Neural cell (in vitro differentiated cells): Measurements from ENCODE around the gene ZNF195.
"Not testable (repeated sequence)": the region's sequence is repeated elsewhere in the genome, so short reads cannot be mapped to it uniquely, and the experiment has no call there.

Source experiments
- CTCF ChIP-seq: fragments of 450-650 bp; IDR thresholded peaks from 2 replicates; pipeline ENCODE4 v1.5.1; 2014; ENCODE audit warnings: antibody characterized with exemption, mild to moderate bottlenecking, moderate library complexity; ENCODE audit not compliant: poor library complexity, severe bottlenecking
- EP300 ChIP-seq: fragments of 450-650 bp; conservative IDR thresholded peaks from 2 replicates; pipeline ENCODE4 v1.6.1; 2014; ENCODE audit warnings: antibody characterized with exemption, mild to moderate bottlenecking, moderate library complexity; ENCODE audit not compliant: poor library complexity, severe bottlenecking
- EZH2 ChIP-seq: fragments of 200-600, 300-800 bp; shearing (Covaris generic), sonication (generic); IDR thresholded peaks from 2 replicates; pipeline ENCODE4 v1.6.1; 2014; ENCODE audit warnings: antibody characterized with exemption, low read length, borderline replicate concordance, mild to moderate bottlenecking; ENCODE audit not compliant: insufficient read depth, poor library complexity, severe bottlenecking

DNA sequence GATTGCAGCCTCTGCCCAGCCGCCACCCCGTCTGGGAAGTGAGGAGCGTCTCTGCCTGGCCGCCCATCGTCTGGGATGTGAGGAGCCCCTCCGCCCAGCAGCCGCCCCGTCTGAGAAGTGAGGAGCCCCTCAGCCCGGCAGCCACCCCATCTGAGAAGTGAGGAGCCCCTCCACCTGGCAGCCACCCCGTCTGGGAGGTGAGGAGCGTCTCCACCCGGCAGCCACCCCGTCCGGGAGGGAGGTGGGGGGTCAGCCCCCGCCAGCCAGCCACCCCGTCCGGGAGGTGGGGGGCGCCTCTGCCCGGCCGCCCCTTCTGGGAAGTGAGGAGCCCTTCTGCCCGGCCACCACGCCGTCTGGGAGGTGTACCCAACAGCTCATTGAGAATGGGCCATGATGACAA is 18.3 kb upstream of the ZNF195 start:
- not testable (repeated sequence) for TF ChIP-seq CTCF, EZH2, EP300
